ENCODE measurements around the gene NRM.
"Not testable (repeated sequence)": the region's sequence is repeated elsewhere in the genome, so short reads cannot be mapped to it uniquely, and the experiment has no call there.

NRM gene

DNA sequence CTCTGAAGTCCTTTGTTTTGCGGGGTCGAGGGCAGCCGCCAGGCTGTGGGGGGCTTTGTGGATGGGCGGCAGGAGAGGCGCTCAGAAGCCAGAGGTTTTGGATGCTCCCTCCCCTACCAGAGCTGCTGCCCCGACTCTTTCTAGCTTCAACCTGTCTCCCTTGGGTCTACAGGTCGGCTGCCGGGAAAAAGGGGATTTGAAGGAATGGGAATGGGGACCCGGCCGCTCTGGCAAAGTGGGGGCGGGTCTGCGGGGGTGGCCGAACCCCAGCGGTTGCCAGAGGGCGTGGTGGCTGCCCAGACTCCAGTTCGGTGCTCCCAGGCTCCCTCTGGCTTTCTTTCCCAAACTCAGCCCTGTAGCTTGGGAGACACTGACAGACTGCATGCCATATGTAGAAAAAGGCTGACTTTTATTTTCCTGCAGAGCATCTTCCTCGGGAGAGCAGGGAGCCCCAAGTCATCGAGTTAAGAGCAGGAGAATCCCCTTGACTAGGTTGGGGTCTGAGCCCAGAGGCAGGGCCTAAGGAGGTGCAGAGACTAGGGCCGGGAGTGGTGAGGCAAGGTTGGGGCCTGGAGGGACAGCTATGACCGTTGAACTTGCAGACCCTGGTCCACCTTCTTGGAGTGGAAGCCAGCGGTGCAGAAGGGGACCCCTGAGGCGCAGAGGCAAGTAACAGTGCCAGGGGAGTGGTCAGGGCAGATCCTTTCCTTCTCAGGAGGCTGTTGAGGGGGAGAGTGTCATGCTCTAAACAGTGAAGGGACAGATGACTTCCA, 2.9 kb downstream of the NRM start:
- DNase-seq = no peak

DNA sequence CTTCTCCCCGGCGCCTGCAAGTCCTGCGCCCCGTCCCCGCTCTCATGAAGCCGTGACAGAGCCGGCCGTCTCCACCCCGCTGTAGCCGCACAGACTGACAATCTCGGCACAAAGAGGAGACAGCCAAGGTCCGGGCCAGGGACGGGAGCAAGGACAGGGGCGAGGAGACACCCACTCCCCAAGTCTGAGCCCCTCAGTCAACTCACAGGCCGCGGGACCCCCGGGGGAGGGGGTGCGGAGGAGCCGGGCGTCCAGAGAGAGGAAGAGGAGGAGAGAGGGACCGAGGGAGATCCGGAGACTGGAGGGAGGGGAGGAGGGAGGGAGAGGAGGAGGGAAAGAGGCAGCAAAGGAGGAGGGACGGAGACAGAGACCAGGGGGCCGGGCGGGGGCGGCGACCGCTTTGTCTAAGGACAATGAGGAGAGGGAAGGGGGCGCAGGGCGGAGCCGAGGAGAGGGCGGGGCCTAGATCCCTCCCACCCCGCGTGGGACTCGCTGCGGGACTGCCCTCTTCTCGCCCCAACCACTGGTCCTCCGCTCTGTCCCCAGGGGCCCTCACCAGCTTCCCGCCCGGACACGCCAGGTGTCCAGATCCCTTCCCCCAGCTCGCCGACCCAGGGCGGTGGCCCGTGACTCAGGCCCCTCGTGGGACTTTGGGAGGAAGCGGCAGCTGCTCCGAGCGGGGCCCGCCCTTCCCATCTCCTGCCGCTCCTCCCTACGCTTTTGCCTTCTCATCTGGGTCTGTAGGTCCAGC, 3.7 kb downstream of the NRM start:
- peak; percentile 81 for DNase-seq

DNA sequence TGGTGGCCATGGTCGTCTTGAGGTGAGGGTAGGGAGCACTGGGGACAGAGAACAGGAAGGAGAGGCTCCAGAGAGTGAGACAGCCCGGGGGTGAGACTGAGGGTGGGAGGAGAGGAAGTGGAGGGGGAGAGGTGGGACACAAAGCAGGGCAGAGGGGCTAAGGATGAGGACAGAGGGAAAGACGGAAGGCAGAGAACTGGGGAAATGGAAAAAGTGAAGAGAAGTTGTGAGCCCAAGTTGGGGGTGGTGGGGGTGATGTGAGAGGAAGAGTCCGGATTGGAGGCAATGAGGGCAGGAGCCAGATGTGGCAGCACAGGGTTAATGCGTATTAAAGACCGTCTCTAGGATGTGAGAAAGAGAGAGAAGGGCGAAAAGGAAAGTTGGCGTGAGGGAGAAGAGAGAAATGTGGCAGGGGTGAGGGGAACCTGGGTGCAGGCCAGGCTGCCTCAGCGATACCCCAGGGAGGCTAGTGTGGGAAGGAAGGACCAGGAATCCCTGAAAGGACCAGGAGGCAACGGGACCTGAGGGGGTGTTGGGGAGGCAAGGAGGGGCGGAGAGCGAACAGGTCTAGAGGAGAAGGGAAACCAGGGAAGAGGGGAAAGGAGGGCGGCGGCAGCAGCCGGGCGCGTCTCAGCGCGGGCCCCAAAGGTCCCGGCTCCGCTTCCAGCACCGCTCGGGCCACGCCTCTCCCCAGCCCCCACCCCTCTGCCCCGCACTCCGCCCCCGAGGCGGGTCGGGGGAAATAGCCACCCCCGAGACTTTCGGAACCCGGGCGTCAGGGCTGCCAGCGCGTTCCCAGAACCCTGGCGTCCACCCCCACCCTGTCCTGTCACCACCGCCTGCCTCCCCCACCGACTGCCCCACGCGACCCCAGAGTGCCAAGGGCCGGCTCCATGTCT, 4.5 kb downstream of the NRM start, which contains the start of gene PPP1R18:
TSS of gene PPP1R18 (minus strand) at position 637 of the 899 bp plus-strand sequence. CDS start at position 10, 627 bp downstream.
- DNase-seq = peak; percentile 82

DNA sequence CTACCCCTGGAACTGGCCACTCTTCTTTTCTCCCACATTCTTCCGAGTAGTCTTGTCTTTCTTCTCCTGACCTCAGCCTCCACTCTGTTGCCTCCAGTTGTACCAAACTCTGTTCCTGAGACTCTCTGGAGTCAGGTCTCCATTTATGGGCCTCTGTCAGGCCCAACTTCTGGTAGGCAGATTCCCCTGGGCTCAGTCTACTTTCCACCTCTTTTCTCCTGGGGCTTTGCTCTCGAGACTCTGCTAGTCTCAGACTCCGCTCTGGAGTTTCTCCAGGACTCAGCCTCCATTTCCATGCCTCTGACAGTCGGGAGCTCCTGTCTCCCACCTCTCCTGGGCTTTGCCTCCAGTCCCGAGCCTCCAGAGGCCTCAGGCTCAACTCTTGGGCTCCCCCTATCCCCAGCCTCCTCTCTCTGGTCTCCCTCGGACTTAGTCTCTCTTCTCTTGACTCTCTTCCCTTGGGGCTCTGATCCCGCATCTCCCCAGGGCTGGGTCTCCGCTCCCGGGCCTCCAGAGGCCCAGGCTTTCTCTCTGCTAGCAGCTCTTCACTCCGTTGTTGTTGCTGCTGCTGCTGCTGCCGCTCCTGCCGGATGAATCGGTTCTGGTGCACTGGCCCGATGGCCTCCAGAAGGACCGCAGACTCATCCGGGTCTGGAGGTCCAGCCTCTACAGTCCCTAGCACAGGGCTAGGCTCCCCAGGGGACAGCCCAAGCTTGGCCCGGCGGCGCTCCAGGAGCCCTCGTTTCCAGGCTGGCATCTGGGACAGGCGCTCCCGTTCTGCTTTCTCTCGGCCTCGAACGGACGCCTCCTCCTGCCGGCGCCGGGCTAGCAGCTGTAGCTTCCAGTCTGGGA, 5.4 kb downstream of the NRM start:
- DNase-seq = peak; percentile 34

DNA sequence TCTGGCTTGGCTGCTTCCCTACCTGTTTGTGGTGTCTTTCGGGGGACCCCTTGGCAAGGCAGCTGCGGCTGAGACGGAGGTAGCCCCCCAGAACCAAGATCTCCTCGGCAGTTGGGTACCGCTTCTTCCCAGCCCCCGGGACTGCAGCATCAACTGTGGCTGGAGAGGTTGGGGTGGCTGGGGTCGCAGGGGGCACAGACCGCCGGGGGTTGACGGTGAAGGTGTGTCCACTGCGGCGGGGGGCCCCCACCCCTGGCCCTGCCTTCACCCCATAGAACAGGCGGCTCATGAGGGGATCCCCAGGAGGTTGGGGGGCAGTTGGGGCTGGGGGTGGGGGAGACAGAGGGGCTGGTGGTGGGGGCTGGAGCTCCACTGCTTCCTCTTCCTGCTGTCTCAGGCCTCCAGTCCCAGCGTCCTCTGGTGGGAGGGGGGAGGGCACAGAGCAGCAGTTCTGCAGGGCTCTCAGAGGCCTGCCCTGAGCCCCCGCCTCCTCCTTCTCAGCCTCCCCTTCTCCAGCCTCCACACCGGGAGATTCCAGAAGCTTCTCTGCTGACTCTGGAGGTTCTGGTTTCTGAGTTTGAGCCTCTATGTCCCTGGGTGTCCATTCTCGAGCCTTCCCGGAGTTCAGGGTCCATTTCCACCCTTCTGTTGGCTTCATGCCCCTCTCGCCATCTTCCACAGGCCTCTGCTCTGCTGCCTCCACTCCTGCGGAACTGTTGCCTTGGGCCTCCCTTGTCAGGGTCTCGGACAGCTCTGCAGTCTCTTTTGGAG, 6.2 kb downstream of the NRM start:
- peak; percentile 64 for DNase-seq

DNA sequence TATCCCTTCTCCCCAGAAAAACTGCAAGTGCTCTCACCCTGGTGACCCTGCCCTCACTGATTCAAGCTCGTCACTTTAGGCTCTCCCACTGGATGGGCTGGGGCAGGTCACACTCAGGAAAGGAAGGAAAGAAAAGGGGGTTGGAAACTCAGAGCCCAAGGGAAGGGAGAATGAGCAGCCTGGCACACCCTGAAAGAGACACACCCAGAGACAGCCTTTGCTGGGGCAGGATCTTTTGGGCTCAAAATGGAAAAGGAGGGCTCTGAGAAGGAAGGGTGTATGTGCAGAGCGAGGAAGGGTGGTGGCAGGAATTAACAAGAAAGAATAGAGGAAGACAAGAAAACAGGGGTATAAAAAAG, 6.8 kb downstream of the NRM start:
- DNase-seq = no peak

DNA sequence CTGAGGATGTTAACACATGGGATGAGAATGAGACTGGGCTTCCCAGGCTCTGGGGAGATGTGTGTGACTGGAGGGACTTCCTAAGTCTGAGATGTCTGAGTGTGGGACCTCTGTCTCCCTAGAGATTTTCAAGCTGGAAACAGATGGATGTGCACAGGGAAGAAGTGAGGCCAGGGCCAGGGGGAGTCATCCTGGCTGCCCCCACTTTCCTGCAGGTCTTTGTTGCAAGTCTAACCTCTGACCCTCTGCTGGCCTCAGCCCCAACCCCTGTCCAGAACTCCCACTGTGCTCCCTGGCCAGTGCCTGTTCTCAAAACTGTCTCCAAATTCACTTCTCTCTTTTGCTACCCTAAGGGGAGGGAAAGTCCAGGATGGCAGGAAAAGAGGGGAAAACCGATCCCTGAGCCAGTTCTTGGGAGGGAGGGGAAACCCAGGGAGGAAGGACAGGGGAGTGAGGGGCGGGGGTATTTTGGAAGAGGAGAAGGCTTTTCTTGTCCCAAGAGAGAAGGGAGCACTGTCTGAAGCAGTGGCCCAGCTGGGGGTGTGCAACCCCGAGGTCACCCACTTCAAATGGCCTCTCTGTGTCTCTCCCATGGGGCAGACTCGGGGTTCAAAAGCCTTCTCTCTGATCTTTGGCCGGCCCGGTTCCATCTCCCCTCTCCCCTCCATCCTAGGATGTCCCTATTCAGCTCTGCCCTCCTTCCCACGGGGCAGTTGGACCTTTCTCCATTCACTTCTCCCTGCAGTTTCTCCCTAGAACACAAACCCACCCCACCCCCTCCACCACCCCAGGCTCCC, 7.4 kb downstream of the NRM start:
- no peak for DNase-seq

DNA sequence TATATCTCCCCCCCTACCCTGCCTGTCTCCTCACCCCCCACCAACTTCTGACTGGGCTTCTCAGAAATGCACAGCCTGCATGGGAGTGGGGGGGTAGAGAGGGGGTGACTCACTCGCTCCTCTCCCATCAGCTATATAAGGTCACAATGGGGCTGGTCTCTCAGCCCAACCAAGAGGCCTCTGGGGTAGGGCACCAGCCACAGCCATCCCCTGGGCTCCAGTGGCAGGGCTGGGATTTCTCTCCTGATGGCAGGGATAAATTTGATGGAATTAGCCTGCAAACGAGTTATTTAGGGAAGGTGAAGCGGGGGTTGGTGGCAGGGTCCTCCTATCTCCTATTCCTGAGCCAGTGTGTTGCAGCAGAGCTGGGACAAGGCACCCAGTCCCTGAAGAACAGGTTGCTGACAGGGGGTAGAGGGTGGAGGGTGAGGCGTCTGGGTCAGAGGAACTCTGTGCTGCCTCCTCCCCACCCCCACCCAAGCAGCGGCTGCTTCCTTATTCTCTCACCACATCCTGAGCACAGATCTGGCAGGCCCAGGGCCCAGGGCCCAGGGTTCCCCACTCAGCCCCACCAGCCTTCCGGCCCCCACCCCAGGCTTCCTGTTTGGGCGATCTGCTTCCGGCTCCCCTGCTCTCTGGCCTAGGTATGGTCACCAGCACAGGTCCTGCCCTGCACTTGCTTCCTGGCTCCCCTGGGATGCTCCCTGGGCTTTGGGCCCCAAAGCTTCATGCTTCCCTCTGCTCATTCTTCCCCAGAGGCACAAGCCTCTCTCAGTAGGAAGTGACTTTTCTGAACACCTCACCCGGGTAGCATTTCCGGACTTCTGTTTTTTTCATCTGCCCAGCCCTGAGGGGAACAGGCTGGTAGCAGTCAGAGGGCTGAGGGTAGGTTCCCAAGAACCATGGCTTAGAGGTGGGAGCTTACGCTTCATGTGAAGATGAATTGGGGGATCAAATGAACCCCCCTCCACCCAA, 8.4 kb downstream of the NRM start:
- peak; percentile 90 for DNase-seq

DNA sequence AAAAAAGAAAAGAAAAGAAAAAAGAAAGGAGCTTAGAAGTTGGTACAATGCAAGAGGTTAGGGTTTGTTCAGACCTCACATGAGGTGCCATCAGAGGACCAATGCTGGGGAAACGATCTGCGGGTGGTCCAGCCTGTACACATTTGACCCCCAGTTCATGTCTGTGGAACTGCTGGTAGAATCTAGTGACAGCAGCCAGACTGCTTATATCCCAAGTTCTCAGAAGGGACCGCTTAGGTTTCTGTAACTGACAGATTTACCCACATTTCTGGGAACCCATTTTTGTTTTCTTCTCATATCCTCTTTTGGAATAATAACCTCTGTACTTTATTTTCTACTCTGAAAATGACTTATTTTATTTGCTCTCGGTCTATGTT, 9.0 kb downstream of the NRM start:
- no peak for DNase-seq

DNA sequence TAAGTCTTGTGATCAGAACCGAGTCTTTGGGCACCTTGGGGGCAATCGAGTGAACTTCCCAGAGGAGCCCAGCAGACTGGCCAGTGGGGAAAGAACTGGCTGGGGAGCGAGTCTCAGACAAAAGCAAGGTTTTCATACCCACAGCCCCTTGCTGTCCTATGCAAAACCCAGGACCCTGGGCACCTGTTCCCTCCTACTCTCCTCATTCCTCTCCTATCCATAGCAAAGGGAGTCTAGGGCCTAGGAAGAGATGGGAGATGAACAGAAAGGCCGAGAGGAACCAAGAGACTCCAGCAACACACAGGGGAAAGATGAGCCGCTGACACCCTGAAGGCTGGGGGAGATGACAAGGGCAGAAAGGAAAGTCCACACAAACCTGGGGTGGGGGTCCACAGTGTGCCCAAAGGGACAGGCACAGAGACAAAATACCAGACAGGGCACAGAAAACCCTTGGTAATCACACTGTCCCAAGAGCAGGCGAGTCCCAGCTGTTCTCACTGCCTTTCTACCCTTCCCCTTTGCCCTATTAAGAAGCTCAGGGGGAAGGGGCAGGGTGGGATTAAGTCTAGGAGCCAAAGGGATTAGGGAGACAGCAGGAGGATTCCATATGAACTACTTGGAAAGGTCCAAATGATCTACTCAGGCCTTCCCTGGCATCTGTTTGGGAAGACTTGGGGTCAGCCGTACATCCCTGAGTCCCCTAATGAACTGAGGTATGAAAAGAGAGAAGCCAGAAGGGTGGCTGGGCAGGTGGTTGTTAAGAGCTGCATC, 10.8 kb downstream of the NRM start:
- no peak for DNase-seq

DNA sequence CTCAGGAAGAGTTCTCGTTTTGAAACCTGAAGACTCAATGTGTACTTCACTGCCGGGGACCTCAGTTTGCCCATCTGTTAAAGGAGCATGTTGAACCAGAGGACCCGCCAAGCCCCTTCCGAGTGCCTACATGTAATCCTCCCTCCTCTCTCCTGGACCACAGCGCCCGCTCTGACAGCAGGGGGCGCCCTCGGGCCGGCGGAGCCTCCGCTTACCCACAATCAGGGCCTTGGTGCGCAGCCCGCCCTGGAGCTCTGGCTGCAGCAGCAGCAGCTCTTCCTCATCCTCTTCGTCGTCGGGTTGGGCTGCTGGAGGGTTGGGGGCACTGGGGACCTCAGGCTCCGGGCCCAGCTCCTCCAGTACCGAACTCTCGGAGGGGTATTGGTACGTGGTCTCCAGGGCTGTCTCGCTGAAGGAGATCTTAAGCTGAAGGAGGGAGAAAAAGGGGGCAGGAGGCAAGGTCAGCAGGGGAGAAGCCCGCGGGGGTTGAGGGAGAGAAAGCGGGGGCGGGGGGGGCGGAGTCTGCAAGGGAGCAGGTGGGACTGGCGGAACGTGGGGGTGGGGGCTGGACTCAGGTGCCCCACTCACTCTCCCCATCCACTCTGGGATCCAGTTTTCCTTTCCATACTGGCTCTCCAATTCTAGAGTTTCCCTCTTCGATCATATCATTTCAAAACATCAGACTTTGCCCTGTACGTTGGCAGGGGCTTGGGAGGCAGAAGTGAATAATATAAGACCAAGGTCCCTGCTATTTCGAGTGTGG, 11.6 kb downstream of the NRM start:
- peak; percentile 92 for DNase-seq

DNA sequence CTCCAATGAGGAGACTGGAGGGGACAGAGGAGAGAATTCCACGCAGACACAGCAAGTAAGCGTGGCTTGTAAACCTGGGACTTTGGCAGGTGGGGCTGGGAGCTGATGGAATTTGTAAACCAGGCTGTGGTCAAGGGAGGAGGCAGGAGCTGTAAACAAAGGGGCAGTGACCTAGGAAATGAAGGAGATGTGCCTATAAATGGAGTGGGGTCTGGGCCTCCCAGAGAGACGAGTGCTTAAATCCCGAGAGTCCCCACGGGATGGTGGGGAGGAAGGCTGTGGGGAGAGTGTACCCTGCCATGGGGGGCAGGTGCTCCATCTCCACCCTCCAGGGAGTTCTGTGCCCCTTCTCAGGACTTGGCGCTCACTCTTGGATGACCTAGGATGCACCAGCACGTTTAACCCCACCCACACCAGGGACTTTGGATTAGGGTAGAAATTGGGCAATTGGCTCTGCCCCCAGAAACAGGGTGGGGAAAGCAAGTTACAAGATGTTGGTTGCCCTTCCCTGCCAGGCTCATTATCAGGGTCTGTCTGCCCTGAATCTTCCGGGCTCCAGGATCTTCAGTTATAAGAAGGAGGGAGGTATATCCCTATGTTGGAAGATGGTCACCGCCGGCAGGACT, 14.0 kb downstream of the NRM start:
- no peak for DNase-seq

DNA sequence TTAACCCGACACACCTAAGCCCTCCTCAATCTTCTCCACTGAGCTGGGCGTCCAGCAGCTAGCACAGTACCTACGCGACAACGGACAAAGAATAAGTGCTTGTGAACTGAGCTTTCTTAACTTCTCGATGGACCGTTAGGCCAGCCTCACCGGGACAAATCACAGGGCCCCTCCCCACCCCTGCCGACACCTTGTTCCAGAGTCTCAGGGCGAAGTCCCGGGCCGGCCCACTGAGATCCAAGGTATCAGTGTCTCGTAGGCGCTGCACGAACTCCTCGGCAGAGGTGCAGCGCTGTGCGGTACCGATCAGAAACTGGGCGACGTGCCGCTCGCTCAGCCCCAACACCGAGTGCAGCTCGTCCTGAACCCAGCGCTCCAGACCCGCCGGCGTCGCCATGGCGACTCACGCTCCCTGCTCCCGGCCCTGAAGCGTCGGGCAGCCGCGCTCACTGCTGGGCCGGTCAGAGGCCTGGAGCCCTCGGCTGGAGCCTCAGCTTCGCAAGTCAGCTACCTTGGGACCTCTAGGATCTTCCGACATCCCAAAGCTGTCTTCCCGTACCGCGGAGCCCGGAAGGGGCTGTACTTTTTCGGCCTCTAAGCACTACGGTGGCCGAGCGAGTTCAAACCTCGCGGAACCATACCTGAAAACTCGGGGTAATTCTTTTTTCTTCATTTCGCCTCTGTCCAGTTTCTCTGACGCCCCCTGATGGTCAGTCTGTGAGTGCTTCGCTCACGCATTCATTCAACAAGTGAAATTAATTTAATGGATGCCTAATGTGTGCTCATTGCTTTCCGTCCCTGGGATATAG, 18.1 kb downstream of the NRM start, which contains the start of gene DHX16:
TSS of gene DHX16 (minus strand) at position 562 of the 809 bp plus-strand sequence. CDS start at position 397, 165 bp downstream.
- peak; percentile 95 for DNase-seq

DNA sequence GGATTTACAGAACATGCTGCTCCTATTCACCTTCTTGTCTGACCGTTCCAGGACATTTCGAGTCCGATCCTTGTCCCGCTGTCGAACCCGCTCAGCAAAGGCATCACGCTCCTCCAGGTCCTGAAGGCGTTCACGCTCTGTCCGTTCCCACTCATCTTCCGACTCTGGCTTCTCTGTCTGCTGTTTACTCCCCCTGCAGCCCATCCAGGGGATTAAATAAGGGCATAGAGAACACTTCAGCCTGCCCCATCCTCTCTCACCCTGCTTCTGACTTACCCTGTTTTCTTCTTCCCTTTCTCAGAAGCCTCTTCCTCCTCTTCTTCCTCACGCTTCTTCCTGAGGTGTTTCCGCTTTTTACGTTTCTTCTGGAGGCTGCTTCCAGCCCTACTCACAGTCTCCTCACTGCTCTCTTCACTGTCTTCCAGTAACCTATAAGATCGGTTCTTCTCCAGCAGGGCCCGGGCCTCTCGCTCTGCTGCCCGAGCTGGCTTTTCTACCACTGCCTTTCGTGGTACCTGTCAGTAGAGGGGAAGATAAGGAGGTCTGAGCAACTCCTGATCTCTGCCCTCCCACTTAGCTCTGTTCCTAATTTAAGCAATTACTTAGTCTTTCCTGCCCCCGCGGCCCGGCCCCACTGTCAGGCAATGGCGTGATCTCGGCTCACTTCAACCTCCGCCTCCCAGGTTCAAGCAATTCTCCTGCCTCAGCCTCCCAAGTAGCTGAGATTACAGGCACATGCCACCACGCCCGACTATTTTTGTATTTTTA, 19.8 kb downstream of the NRM start:
- no peak for DNase-seq

DNA sequence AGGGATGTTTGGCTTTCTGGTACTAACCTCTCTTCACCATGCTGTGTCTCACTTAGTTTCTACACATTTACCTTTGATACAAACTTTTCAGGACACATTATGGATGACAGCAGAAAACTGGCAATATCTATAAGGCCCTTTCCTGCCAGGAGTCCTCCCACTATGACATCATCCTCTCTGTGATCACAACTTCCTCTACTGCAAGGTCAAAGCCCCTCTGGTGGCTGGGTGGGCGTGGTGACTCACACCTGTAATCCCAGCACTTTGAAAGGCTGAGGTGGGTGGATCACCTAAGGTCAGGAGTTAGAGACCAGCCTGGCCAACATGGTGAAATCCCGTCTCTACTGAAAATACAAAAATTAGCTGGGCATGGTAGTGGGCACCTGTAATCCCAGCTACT, 24.5 kb downstream of the NRM start:
- DNase-seq = not testable (repeated sequence)

Data from CD4-positive, alpha-beta T cell treated with Interleukin-17A for 1 hour (primary cell).